Mammary epithelial cell (primary cell): ENCODE results near the gene LEKR1.

Experiments used
- EZH2 ChIP-seq: IDR thresholded peaks from 2 replicates; pipeline ENCODE4 v1.6.1; 2012; ENCODE audit warnings: low read length, inconsistent platforms, borderline replicate concordance
- TF ChIP-seq, protein P1 (sequence below), 2 donors: IDR thresholded peaks in 1 of 2; conservative IDR thresholded peaks in 1 of 2; 2 replicates each; pipeline ENCODE4 v1.5.1; 2011 to 2012; ENCODE audit warnings: inconsistent platforms in 2 of 2, low read length in 2 of 2, mild to moderate bottlenecking in 2 of 2, control low read depth in 1 of 2, low read depth in 1 of 2; ENCODE audit not compliant: insufficient read depth in 1 of 2; ENCODE audit errors: extremely low read depth in 1 of 2

DNA sequence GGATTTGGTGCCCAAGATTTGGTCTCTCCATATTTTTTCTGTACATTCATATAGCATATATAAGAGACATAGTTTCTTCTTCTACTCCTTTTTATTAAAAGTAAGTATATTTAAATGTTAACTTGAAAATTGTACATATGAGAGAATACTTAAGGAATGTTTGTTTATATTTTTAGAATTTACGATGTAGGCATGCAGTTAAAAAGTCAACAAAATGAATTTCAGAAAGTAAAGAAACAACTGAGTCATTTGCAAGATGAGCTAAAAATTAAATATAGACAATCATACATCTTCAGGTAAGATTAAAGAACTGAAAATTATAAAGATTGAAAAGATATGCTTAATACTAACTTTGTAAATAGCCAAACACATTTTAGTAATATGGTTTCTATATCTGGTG is 94.2 kb downstream of the LEKR1 start:
- TF ChIP-seq, protein P1, sequence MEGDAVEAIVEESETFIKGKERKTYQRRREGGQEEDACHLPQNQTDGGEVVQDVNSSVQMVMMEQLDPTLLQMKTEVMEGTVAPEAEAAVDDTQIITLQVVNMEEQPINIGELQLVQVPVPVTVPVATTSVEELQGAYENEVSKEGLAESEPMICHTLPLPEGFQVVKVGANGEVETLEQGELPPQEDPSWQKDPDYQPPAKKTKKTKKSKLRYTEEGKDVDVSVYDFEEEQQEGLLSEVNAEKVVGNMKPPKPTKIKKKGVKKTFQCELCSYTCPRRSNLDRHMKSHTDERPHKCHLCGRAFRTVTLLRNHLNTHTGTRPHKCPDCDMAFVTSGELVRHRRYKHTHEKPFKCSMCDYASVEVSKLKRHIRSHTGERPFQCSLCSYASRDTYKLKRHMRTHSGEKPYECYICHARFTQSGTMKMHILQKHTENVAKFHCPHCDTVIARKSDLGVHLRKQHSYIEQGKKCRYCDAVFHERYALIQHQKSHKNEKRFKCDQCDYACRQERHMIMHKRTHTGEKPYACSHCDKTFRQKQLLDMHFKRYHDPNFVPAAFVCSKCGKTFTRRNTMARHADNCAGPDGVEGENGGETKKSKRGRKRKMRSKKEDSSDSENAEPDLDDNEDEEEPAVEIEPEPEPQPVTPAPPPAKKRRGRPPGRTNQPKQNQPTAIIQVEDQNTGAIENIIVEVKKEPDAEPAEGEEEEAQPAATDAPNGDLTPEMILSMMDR (conservative IDR thresholded peaks at IDR 0.05 in 1 of 2, IDR thresholded peaks at IDR 0.05 in 1 of 2; ENCODE audit: extremely low read depth in 1 of 2, insufficient read depth in 1 of 2, low read depth in 1 of 2, low read length in 2 of 2), result no peak
- no peak for TF ChIP-seq EZH2
